GM19351 (cell line): Measurements from ENCODE around the gene FILIP1.
A peak's percentile ranks its signal among the peaks of the same experiment; 100 is the strongest.
"Not testable (repeated sequence)": the region's sequence is repeated elsewhere in the genome, so short reads cannot be mapped to it uniquely, and the experiment has no call there.

Experiments used
- ATAC-seq: cut with Tn5 transposase; IDR thresholded peaks from one replicate; pipeline ENCODE4 v1.9.1; 2021; ENCODE audit warnings: mild to moderate bottlenecking, moderate library complexity; ENCODE audit not compliant: unreplicated experiment

The FILIP1 gene

DNA sequence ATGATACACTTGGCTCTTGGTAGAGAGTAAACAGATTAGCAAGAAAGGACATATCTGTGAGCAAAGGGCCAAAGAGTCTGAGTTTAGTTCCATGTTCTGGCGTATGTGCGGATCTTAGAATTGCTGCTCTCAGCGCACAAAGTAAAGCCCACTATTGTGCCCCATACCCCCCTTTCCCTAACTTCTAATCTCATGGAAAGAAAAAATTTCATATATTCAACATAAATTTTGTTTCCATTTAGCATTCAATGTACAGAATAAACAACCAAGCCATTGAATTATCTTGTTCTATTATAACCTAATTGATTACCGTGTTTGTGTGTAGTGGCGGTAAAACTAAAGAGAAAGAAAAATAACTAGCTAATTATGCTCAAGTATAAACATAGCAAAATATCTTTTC, 30.5 kb downstream of the FILIP1 start:
- no peak for ATAC-seq

- ATAC-seq, result no peak
Observed at GRCh38 chr6:75460681-75461080, 32.9 kb downstream of the FILIP1 start.

DNA sequence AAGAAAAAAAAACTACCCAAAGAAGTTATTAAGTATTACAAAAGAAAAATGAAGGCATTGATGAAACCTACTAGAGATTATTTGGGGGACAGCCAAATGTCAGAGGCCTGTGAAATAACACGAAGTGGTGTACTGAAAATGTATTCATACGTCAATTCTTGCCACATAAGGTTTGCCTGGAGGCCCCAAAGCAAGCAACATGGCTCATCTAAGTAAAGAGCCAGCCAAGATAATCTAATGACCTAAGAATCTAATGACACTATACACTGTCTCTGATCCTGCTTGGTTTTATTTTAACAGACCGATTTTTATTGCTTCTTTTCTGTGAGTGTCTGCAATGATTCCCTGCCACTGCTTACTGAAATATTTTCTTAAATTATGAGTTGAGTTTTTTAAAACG, 34.7 kb downstream of the FILIP1 start:
- no peak for ATAC-seq

- no peak for ATAC-seq
Observed at GRCh38 chr6:75450903-75451302, 42.7 kb downstream of the FILIP1 start.

- no peak for ATAC-seq
Observed at GRCh38 chr6:75449630-75450206, 43.9 kb downstream of the FILIP1 start.

DNA sequence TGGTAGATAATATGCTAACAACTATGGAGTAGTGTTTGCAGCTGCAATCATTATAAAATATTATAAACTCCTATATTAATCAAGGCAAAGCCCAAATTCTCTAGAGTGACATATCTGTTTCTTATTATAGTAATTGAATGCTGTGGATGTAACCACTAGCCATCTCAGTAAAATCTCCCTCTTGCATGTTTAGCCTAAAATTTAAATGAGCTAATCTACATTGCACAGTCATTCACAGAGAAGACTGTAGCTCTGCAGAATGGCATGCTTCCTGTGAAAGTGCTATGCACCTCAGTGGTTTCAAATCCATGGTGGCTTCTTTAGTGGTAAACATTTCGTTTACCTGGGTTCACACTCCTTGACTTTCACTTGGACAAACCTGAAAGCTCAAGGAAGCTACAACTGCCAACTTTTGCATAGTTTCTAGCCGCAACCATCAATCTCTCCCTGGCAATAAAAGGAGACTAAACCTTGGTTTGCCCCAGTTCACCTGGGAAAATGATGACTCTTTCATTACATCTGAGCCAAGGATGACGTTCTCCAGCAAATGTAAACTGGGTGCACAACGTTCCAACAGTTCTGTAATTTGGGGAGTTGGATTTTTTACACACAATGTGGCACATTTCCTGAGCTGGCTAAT, 47.2 kb downstream of the FILIP1 start:
- peak; percentile 96 for ATAC-seq

- no peak for ATAC-seq
Observed at GRCh38 chr6:75445738-75446137, 47.9 kb downstream of the FILIP1 start.

DNA sequence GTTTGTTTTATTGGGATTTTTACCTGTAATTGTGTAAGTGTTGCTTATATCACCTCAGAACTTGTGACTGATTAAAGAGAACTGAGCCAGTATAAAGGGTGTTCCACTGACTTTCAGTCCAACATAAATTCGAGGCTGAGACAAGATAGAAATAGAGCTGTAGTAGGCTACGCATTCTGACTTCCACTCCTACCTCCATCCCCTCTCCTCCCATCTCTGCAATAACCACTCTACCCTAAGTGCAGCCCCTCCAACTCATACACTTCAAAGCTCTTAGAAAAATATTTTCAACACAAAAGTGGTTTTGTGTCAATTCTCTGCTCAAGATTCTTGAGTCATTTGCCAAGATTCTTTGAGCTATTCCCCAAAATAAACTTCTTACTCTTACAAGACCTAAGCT, 48.7 kb downstream of the FILIP1 start:
- ATAC-seq, result no peak

DNA sequence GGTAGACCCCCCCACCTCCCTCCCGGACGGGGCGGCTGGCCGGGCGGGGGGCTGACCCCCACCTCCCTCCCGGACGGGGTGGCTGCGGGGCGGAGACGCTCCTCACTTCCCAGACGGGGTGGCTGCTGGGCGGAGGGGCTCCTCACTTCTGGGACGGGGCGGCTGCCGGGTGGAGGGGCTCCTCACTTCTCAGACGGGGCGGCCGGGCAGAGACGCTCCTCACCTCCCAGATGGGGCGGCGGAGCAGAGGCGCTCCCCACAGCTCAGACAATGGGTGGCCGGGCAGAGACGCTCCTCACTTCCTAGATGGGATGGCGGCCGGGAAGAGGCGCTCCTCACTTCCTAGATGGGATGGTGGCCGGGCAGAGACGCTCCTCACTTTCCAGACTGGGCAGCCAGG, 51.7 kb downstream of the FILIP1 start:
- not testable (repeated sequence) for ATAC-seq

DNA sequence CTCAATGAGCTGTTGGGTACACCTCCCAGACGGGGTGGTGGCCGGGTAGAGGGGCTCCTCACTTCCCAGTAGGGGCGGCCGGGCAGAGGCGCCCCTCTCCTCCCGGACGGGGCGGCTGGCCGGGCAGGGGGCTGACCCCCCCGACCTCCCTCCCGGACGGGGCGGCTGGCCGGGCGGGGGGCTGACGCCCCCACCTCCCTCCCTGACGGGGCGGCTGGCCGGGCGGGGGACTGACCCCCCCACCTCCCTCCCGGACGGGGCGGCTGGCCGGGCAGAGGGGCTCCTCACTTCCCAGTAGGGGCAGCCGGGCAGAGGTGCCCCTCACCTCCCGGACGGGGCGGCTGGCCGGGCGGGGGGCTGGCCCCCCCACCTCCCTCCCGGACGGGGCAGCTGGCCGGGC, 52.1 kb downstream of the FILIP1 start:
- not testable (repeated sequence) for ATAC-seq

- no peak for ATAC-seq
Observed at GRCh38 chr6:75438442-75439116, 55.0 kb downstream of the FILIP1 start.

GRCh38 chr6:75438013-75438431, 55.6 kb downstream of the FILIP1 start:
- no peak for ATAC-seq

GRCh38 chr6:75437421-75437891, 56.1 kb downstream of the FILIP1 start:
- no peak for ATAC-seq

GRCh38 chr6:75436869-75437268, 56.7 kb downstream of the FILIP1 start:
- ATAC-seq, result no peak

- not testable (repeated sequence) for ATAC-seq
Observed at GRCh38 chr6:75432809-75433208, 60.8 kb downstream of the FILIP1 start.

GRCh38 chr6:75431379-75431778, 62.2 kb downstream of the FILIP1 start:
- ATAC-seq, result no peak

DNA sequence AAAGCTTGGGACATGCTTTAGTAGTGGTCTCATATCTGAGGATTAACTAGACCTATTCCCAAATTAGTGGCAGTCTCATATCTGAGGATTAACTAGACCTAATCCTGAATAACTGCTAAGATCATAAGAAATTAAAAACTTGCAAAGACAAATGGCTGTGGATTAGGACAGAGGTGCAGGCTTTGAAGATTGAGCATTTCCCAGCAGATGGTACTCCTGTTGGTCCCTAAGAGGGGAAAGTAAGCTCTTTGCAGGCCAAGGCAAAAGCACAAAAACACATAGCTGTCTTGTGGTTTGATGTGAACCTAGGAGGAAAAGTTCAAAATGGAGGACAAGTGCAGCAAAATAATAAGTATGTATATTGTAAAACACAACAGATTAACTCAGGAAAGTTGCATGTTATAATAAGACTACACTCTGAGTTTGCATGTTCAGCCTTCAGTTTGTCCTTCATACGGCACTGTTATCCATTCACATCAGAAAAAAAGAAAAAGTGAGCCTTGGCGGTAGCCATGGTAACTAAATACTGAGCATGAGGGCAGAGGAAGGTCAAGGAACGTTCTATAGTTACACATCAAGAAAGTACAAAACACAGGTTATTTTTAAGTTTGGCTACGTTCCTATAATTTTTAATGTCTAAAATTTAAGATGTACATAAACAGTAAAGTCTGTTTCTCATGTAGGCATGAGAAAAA, 62.8 kb downstream of the FILIP1 start:
- no peak for ATAC-seq

GRCh38 chr6:75429061-75429703, 64.4 kb downstream of the FILIP1 start:
- ATAC-seq, result no peak

DNA sequence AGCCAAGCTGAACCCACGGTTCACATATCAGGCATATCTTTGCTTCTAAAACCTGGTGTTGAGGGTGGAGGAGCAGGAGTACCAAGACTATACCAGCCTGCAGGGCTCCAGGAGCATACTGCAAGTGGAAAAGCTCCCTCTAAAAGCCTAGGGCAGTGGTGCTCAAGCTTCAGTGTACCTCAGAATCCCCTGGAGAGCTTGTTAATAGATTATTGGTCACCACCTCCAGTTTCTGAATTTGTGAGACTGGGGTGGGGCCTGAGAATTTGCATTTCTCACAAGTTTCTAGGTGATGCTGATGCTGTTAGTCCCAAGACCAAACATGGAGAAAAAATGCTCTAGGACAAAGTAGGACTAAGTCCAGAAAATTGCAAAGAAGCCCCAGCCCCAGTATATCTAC, 65.4 kb downstream of the FILIP1 start:
- no peak for ATAC-seq

- no peak for ATAC-seq
Observed at GRCh38 chr6:75427329-75427728, 66.3 kb downstream of the FILIP1 start.
